ENCODE results near the gene JAKMIP1.

DNA sequence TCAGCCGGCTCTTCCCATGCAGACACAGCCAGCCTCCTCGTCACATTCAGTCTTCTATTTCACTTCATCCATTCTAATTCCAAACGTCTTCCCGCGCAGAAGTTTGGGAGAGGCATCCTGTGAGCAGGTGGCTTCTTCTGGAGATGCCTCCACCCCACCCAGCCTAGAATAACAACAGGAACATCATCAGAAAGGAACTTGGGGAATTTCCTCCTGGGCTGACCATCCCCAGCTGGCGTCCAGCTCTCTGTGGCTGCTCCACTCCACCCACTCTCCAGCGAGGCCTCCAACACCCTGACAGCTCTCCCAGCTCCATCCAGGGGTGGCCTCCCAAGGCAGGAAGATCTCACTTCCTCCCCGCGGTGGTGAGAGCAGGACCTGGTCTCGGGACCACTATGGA, 176.6 kb downstream of the JAKMIP1 start:
- TF ChIP-seq YY1 (IDR thresholded peaks at IDR 0.05; ENCODE audit: insufficient read depth, insufficient read length) (no peak), SUZ12 (IDR thresholded peaks at IDR 0.05; ENCODE audit: extremely low read depth, insufficient read depth, insufficient read length) (no peak)

All from NT2/D1 (cell line).